Endothelial cell of umbilical vein (primary cell): Measurements from ENCODE around the gene KCNQ5.

ENCODE experiments used
- FOS ChIP-seq: IDR thresholded peaks from 2 replicates; pipeline ENCODE4 v1.6.1; 2011; ENCODE audit warnings: mild to moderate bottlenecking, low read length, moderate library complexity, borderline replicate concordance; ENCODE audit not compliant: insufficient read depth
- POLR2A ChIP-seq: IDR thresholded peaks from 2 replicates; pipeline ENCODE4 v1.6.1; 2012; ENCODE audit warnings: low read depth, mild to moderate bottlenecking, control low read depth, low read length
- TF ChIP-seq, protein P1 (sequence below), 2 donors: IDR thresholded peaks; 1 replicate in 1 of 2; 2 replicates in 1 of 2; pipeline ENCODE4 v1.5.1; 2011; ENCODE audit warnings: low read length in 2 of 2, mild to moderate bottlenecking in 2 of 2, moderate library complexity in 2 of 2, control low read depth in 1 of 2, inconsistent platforms in 1 of 2, low read depth in 1 of 2; ENCODE audit not compliant: insufficient read depth in 1 of 2; ENCODE audit errors: extremely low read depth in 1 of 2

DNA sequence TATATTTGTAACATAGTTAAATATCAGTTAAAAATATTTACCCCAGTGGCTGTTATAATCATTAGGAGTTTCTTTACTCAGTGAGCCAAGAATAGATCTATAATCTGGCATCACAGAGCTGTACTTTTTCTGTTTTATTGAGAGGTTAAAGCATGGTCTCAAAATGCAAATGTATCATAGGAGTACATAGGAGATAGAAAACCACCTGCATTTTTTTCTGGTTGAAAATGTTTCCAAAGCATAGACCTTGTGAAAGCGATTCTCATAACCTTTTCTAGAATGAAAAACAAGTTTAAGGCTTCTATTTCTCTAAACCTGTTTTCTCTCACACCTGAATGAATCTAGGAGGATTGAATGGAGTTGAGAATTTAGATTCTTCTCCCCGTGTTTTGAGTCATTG lies 14.4 kb downstream of the KCNQ5 start:
- TF ChIP-seq FOS: no peak
- TF ChIP-seq, protein P1, sequence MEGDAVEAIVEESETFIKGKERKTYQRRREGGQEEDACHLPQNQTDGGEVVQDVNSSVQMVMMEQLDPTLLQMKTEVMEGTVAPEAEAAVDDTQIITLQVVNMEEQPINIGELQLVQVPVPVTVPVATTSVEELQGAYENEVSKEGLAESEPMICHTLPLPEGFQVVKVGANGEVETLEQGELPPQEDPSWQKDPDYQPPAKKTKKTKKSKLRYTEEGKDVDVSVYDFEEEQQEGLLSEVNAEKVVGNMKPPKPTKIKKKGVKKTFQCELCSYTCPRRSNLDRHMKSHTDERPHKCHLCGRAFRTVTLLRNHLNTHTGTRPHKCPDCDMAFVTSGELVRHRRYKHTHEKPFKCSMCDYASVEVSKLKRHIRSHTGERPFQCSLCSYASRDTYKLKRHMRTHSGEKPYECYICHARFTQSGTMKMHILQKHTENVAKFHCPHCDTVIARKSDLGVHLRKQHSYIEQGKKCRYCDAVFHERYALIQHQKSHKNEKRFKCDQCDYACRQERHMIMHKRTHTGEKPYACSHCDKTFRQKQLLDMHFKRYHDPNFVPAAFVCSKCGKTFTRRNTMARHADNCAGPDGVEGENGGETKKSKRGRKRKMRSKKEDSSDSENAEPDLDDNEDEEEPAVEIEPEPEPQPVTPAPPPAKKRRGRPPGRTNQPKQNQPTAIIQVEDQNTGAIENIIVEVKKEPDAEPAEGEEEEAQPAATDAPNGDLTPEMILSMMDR (IDR thresholded peaks at IDR 0.05; ENCODE audit: extremely low read depth in 1 of 2, insufficient read depth in 1 of 2, low read depth in 1 of 2, low read length in 2 of 2): no peak
- TF ChIP-seq POLR2A: no peak
